Stimulated activated CD4-positive, alpha-beta T cell treated with anti-CD3 and anti-CD28 coated beads, Interleukin-4, amount 100 ng/mL, for 48 hours (primary cell): Measurements from ENCODE around the gene CNGB1.
"Not testable (repeated sequence)": the region's sequence is repeated elsewhere in the genome, so short reads cannot be mapped to it uniquely, and the experiment has no call there.

Source experiments
- DNase-seq, 2 donors: peaks; one replicate each; pipeline ENCODE4 v3.0.0-alpha.2; 2020; ENCODE audit warnings: low read depth in 2 of 2

The CNGB1 gene

DNA sequence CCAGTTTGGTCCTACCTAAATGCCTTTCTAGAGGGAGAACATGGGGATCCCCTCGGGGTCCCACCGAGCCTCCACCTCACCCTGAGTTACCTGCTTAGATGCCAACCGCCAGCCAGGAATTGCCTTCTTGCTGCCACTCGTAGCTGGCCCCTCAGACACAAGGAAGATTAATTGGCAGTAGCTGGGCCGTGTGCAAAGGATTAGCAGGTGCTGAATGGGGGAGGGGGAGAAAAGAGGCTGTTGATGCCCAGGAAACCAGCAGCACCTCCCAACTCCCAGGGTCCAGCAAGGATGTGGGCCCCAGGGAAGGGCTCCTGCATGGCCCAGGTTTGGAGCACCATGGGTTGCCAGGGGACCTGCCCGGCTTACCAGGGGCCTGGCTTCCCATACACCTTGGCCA lies at the start of gene CNGB1:
Gene CNGB1 (minus strand): TSS at position 159 of the 400 bp plus-strand sequence. CDS start 3,842 bp downstream, outside the sequence.
- DNase-seq: no peak

- no peak for DNase-seq
Observed at GRCh38 chr16:58019866-58020538, 49.1 kb upstream of the CNGB1 start.

DNA sequence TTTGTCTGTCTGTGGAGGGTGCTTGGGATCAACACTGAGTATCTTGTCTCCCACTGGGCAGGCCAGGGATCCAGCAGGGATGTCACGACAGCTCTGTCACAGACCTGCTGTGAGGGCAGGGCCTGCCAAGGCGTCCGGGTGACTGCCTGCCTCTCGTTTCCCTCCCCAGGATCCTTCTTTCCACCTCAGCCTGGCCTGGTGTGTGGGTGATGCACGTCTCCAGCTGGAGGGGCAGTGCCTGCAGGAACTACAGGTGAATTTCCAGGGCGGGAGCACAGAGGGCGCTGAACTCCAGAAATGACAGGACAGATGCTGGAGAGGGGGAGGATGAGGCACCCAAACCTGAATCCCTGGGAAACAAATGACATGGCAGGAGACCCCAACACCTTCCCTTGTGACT lies 47.9 kb upstream of the CNGB1 start:
- no peak for DNase-seq

GRCh38 chr16:58016840-58017446 lies 46.0 kb upstream of the CNGB1 start:
- DNase-seq: no peak

DNA sequence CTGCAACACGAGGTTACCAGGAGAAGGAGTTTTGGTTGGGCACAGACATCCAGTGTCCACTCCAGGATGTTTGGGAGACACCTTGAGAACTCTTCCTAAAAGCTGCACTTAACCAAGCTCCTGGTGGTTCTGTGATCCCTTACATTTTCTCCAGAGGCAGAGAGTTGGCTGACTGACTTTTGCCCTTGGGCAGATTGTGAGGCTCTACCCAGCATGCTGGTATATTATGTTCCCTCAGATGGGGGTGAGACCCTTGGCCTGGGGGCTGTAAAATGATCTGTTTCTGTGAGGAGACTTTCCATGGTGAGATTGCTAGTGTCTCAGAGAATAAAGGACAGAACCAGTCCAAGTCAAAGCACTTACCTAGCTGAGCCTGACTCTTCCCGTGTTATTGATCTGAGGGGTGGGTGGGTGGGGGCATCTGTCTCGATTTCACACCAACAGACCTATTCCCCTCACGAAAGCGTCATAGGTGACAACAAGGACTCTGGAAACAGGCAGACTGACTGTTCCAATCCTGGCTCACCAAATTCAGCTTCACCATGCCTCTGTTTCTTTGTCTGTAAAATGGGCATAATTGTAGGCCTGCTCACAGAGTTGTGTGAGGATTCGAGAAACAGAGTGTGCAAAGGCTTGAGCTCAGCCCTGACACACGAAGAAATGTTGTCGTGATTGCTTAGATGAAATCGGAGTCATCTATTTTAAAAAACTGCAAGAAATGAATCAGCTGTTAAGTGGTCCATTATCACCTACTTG lies 42.5 kb upstream of the CNGB1 start:
- DNase-seq: no peak

DNA sequence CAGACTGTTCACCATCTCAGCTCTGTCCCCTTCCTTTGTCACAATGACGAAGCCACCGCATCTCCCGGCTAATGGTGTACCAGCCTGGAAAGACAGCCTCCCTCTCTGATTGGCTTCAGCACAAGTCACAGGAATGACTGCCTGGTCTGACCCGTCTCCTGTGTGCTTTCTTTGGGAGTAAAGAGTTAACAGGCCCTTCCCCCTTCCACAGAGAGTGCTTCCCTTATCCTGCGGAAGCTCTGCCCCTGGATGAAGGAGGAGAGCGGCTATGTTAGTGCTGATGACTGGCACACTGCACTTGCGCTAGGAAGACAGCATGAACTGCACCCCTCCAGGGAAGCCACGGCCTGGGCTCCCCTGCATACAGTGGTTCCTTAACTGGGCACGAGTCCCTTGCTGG lies 41.6 kb upstream of the CNGB1 start:
- DNase-seq: no peak

- DNase-seq: no peak
Observed at GRCh38 chr16:58011652-58012051, 40.7 kb upstream of the CNGB1 start.

DNA sequence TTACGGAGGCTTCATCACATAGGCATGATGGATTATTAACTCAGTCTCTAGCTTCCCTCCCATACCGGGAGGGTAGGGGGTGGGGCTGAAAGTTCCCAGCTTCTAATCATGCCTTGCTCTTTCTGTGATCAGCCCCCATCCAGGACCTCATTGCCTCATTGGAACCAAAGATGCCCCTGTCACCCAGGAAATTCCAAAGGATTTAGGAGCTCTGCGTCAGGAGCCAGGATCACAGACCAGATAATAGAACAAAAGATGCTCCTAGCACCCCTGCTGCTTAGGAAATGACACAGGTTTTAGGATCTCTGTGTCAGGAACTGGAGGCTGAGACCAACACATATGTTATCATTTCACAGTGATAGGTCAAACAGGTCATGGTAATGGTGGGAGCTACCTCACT lies 40.0 kb upstream of the CNGB1 start:
- no peak for DNase-seq

- no peak for DNase-seq
Observed at GRCh38 chr16:58009856-58010416, 39.0 kb upstream of the CNGB1 start.

DNA sequence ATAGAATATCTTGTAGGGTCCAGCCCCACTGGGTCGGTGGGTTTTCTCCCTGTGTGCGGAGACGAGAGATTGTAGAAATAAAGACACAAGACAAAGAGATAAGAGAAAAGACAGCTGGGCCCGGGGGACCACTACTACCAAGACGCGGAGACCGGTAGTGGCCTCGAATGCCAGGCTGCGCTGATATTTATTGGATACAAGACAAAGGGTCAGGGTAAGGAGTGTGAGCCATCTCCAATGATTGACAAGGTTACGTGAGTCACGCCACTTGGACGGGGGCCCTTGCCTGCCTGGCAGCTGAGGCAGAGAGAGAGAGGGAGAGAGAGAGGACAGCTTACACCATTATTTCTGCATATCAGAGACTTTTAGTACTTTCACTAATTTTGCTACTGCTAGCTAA lies 33.8 kb upstream of the CNGB1 start:
- not testable (repeated sequence) for DNase-seq

DNA sequence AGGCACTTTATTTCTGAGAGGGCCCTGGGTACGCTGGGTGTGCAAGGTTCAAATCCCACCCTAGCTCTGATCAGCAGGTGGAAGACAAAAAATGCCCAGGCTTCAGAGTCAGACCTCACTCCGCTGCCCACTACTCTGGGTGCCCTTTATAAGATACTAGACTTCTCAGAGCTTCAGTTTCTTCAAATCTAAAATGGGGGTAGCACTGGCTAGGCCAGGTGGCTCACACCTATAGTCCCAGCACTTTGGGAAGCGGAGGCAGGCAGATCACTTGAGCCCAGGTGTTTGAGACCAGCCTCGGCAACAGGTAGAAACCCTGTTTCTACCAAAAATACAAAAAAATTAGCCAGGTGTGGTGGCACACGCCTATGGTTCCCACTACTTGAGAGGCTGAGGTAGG lies 32.0 kb upstream of the CNGB1 start:
- DNase-seq: no peak

DNA sequence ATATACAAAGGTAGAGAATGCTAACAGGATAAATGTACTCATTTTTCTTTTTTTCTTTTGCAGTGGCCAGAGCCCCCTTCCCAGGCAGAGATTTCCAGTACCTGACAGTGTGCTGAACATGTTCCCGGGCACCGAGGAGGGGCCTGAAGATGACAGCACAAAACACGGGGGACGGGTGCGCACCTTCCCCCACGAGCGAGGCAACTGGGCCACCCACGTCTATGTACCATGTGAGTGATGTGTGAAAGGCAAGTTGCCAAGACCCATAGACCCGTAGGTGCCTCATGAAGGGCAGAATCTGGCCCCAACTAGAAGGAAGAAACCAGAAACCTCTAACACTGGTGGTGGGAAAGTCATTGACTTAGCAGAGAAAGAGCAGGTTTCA lies 31.5 kb upstream of the CNGB1 start:
- no peak for DNase-seq

GRCh38 chr16:58001781-58002415 lies 31.0 kb upstream of the CNGB1 start:
- no peak for DNase-seq

DNA sequence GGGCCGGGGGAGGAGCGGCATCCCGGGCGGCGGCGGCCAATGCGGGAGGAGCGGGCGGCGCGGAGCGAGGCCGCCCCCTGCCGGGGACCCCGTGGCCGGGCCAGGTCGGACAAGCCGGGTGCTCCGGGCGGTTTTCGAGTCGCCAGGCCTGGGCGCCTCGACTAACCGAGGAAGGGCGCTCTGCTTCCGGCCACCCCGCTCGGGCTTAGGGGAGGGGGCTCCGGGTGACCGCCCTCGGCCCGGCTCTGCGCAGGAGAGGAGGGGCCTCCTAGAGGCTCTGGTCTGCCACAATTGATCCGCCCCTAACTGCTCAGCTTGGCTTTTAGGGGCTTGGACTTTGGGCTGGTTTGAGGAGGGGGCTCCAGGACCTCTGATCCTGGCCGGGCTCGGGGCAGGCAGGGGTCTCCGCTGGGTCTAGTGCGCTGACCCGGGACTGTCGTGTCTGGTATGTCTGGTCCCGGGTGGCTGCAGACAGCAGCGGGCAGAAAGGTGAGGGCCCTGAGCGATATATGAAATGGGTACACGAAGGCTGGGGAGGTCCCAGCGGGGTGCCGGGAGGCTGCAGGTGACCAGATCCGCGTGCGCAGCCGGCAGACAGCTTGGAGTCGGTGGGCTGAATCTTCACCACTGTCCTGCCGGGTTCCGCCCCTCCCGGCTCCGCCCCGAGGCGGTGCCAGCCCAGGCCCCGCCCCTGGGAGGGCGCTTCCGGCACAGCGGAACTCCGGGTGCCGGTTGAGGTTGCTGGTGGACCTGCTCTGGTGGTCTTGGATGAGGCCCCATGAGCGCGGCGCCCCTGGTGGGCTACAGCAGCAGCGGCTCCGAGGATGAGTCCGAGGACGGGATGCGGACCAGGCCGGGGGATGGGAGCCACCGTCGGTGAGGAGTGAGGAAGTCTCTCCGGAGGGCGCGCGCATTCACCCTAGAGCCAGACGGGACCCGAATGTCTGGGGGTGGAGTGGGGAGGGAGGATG lies 30.1 kb upstream of the CNGB1 start, which contains the start of gene USB1:
Gene USB1 (plus strand): TSS at position 702 of the 971 bp plus-strand sequence. CDS start 77 bp downstream, at position 779.
- peak; percentile 71 to 80 for DNase-seq

DNA sequence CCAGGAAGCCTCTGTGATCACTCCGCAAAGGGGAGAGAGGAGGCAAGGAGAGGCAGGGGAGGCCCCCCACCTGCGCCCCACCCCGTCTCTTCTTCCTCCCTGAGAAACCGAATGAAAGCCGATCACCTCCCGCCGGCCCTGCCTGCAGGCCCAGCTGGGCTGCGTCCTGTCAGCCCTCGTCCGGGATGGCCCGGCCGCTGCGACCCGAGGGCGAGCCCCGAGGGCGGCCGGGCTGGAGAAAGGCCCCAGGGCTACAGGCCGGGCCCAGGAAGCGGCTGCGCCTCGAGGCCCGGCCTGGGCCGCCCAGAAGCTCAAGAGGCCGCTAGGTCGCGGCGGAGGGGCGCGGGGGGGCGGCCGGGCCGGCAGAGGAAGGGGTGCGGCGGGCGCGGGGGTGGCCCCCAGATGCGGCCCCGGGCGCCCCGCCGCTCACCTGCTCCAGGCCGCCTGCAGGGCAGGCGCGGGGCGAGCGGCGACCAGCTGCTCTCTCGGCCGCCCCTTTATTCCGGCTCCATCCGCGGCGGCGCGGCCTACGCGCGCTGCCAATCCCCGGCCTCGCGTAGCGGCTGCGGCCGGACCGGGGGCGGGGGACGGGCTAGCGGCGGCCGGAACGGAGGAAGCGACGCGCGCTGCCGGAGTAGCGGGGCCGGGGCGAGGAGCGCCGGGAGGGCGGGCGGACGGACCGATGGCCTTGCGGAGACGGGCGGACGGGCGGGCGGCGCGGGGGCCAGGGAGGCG lies 29.2 kb upstream of the CNGB1 start, which contains the start of gene ZNF319:
Gene ZNF319 (minus strand): TSS at position 702 of the 735 bp plus-strand sequence. CDS start 2,407 bp downstream, outside the sequence.
- no peak for DNase-seq

- DNase-seq: peak in 1 of 2 donors; percentile 15
Observed at GRCh38 chr16:57999366-57999970, 28.5 kb upstream of the CNGB1 start.

DNA sequence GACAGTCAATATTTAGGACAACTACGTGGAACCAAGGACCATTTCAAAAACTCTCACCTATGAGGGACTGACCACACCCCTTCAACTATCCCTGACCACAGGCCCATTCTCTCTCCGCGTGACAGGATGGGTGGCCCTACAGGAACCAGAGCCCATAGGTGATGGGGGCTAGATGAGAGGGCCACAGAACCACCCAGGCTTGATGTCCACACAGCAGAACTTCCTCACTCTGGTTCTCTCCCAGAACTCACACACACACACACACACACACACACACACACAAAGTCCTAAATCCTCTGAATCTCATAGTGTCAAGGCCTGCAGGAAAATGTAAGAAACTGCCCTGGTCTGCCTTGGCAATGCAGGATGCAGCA lies 28.1 kb upstream of the CNGB1 start:
- no peak for DNase-seq

GRCh38 chr16:57998486-57998885 lies 27.6 kb upstream of the CNGB1 start:
- DNase-seq: peak; percentile 28 to 41

GRCh38 chr16:57997528-57998265 lies 26.8 kb upstream of the CNGB1 start:
- no peak for DNase-seq
